Ovary (tissue), 9 donors: ENCODE measurements around the gene PXK. TPM values are rescaled to one million over a fixed set of nuclear protein-coding genes. Genes with fewer than 3 reads are reported as not detected.

Source experiments
- DNase-seq, 5 donors: peaks; one replicate each; pipeline ENCODE4 v3.0.0-alpha.2; 2019 to 2020
- H3K27ac ChIP-seq, 2 donors: fragments of 200-600 bp; one replicate each; pipeline versions ENCODE4 v1.5.1 to v1.8.0; 2019 to 2022
- H3K27me3 ChIP-seq: fragments of 200-600 bp; one replicate; pipeline ENCODE4 v1.8.0; 2022
- H3K36me3 ChIP-seq: fragments of 200-600 bp; sonication (generic); one replicate; pipeline ENCODE4 v1.5.1; 2019
- H3K4me1 ChIP-seq: one replicate; pipeline ENCODE4 v1.8.1; 2013; ENCODE audit warnings: mild to moderate bottlenecking, moderate library complexity; ENCODE audit not compliant: insufficient read depth
- H3K4me3 ChIP-seq: fragments of 200-600 bp; sonication (generic); one replicate; pipeline ENCODE4 v1.5.1; 2017
- H3K9me3 ChIP-seq, 2 donors: fragments of 200-600 bp in 1 of 2; sonication (generic) in 1 of 2; one replicate each; pipeline versions ENCODE4 v1.5.1 to v1.8.1; 2013 to 2019; ENCODE audit warnings: mild to moderate bottlenecking in 1 of 2, moderate library complexity in 1 of 2
- EP300 ChIP-seq: sonication (generic); formaldehyde crosslinking; IDR thresholded peaks from one replicate; pipeline ENCODE4 v1.6.1; 2017; ENCODE audit warnings: antibody characterized with exemption
- POLR2A ChIP-seq: fragments of 450-650 bp; IDR thresholded peaks from one replicate; pipeline ENCODE4 v1.6.1; 2017; ENCODE audit warnings: antibody characterized with exemption, mild to moderate bottlenecking, moderate library complexity
- WGBS, 3 donors: extraction: QIAGEN DNeasy Blood & Tissue Kit in 1 of 3; methylation state at CpG; one replicate each; pipeline versions ENCODE4 v1.1.5 to v1.1.7; 2013 to 2017; 5-methylcytosine and 5-hydroxymethylcytosine counted together
- intact Hi-C, 4 donors: fragments of 100-400 bp; cut with DNase I; formaldehyde crosslinking; loops; one replicate each; pipeline versions ENCODE4 v1.11.0 to v1.15.1; 2022 to 2023
- polyA plus RNA-seq, 2 donors: library from polyadenylated mRNA; stranded (reverse); fragments of 200-250 nt in 1 of 2; fragments of 350-450 nt in 1 of 2; fragmentation: Illumina TruSeq in 1 of 2; extraction: RNeasy Lipid Tissue Mini Kit (QIAGEN cat#74804) in 1 of 2; gene quantifications; one replicate each; pipeline ENCODE4 v1.2.3, GENCODE V29; 2013 to 2014
- total RNA-seq, 7 donors: library from RNA; depleted of rRNA in 2 of 7; stranded (reverse); fragments of >200 nt in 2 of 7; fragmentation: NEBNext Ultra II Directional in 3 of 7; extraction: Animal tissue kit (Norgen Biotek cat#: 25700) in 3 of 7; gene quantifications; one replicate each; pipeline versions ENCODE4 v1.1.0 to v1.2.4, GENCODE V29; 2016 to 2023
- TF ChIP-seq, protein P1 (sequence below), 3 donors: fragments of 450-650 bp in 2 of 3; fragments of 200-600 bp in 1 of 3; IDR thresholded peaks; one replicate each; pipeline versions ENCODE4 v1.5.1 to v1.8.0; 2016 to 2022; ENCODE audit warnings: antibody characterized with exemption in 3 of 3, mild to moderate bottlenecking in 1 of 3
- donor health status: DM: no; HTN: no; CAD: no; lungs with moderate emphysema.
- donor health status: DM: no; HTN: no; CAD: no.
- donor health status: Bipolar disorder and iron deficiency.
- donor health status: DM: yes; HTN: yes; CAD: no.
- donor health status: DM: no; HTN: no; CAD: no.
- donor health status: DM: yes; HTN: yes; CAD: no.

Gene PXK
- total and polyA plus RNA-seq, 9 donors, result 17.2 to 42.0 (median 25.9) TPM

DNA sequence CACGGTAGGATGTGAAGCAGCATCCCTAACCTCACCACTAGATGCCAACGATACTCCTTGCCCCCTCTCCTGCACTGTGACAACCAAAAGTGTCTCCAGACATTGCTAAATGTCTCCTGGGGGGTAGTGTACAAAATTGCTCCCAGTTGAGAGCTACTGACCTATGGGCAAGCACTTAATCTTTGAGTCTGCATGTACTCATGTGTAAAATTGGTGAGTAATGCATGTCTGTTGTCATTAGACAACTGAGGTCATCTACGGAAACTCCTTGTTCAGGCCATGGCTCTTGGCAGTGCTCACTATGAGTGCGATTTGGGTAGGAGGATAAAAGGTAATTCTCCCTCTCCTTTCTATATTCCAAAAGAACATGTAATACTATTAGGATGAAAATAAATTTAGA is 71.7 kb downstream of the PXK start:
- Histone ChIP-seq H3K36me3 (no peaks in the 10 kb centered on the region), H3K4me3 (no peak overlapping the region), H3K27me3 (no peaks in the 10 kb centered on the region), H3K4me1 (no peaks in the 10 kb centered on the region), H3K27ac (no peak overlapping the region), H3K9me3 (no peaks in the 10 kb centered on the region)
- TF ChIP-seq EP300 (no peak), POLR2A (no peak)
- TF ChIP-seq, protein P1, sequence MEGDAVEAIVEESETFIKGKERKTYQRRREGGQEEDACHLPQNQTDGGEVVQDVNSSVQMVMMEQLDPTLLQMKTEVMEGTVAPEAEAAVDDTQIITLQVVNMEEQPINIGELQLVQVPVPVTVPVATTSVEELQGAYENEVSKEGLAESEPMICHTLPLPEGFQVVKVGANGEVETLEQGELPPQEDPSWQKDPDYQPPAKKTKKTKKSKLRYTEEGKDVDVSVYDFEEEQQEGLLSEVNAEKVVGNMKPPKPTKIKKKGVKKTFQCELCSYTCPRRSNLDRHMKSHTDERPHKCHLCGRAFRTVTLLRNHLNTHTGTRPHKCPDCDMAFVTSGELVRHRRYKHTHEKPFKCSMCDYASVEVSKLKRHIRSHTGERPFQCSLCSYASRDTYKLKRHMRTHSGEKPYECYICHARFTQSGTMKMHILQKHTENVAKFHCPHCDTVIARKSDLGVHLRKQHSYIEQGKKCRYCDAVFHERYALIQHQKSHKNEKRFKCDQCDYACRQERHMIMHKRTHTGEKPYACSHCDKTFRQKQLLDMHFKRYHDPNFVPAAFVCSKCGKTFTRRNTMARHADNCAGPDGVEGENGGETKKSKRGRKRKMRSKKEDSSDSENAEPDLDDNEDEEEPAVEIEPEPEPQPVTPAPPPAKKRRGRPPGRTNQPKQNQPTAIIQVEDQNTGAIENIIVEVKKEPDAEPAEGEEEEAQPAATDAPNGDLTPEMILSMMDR (IDR thresholded peaks at IDR 0.05), result no peak
- intact Hi-C loops, result no loop called here
- WGBS, 3 donors, result 66 to 73% (median 73%) methylated on average over 4 of the region's 4 CpGs
- no peak for DNase-seq

DNA sequence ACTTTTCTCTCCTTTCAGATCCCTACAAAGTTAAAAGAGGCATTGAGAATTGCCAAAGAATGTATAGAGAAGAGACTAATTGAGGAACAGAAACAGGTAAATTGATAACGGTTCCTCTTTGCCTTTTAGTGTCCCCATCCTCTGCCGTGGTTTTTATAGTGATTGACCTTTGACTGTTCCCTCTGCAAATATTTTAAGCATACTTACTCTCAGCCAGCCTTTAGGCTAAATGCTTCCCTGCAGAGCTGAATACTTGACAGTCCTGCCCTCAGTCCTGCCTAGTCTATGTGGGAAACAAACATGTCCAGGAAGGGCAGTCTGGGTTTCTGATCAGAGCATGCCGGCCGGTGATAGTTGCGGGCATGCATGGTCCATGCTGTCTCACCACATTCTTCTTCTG is 76.2 kb downstream of the PXK start:
- no peak for DNase-seq
- no peak overlapping the region for H3K27ac ChIP-seq
- no peaks in the 10 kb centered on the region for H3K36me3 ChIP-seq
- TF ChIP-seq POLR2A (no peak), EP300 (no peak)
- TF ChIP-seq, protein P1 (IDR thresholded peaks at IDR 0.05), result no peak
- H3K27me3 ChIP-seq, result no peaks in the 10 kb centered on the region
- intact Hi-C loops, result no loop called here
- H3K4me3 ChIP-seq, result no peak overlapping the region
- H3K4me1 ChIP-seq, result no peaks in the 10 kb centered on the region
- H3K9me3 ChIP-seq, result no peaks in the 10 kb centered on the region
- 81 to 84% (median 82%) methylated on average over 5 of the region's 5 CpGs for WGBS, 3 donors

DNA sequence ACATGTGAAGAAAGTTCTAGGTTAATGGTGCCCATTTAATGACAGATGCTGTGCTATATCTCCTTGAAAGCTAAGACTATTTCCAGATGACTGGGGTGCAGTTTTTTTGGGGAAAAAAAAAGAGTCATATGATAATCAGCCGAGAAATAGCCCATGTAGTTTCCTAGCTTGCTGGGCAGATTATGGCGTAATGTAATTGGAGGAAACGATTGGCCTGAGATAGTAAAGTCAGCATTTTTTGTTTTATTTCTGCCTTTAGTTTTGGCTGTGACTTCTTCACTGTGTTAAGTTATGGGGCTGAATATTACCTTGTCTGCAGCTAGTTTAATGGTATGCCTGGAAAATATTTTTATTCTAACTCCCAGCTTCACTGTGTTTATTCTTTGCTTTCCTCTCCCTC is 77.0 kb downstream of the PXK start:
- Histone ChIP-seq H3K27ac (no peak overlapping the region), H3K4me3 (no peak overlapping the region), H3K4me1 (peaks cover 2% of the 10 kb centered on the region), H3K36me3 (no peaks in the 10 kb centered on the region), H3K9me3 (no peaks in the 10 kb centered on the region), H3K27me3 (no peaks in the 10 kb centered on the region)
- WGBS, 3 donors, result 64 to 74% (median 67%) methylated on average over 3 of the region's 3 CpGs
- DNase-seq, result no peak
- intact Hi-C loops, result loop anchor here in 3 of 4 donors (5.0 to 10.0 kb wide), 4 partner anchors 75 to 225 kb away; partner anchors contain the start of genes KCTD6 (in 1 of the 3) and PXK (in 1 of the 3)
- TF ChIP-seq POLR2A, result no peak
- no peak for TF ChIP-seq EP300
- TF ChIP-seq, protein P1 (IDR thresholded peaks at IDR 0.05), result no peak

DNA sequence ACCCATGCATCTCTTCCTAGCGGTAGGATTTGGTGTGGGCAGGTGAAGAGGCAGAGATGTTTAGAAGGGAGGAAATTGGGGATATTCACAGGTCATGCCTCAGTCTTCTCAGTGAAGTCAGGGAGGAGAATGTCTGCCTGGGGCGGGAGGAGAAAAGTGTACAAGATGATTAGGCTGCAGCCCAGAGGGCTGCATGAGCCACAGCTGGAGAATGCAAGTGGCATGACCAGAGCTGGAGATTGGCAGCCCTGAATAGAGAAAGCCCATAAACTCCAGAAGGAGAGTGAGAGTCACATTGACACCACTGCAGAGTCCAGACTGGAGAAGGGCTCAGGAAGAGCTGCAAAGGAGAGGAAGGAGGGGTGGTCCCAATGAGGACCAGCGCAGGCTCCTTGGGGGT is 78.3 kb downstream of the PXK start:
- WGBS, 3 donors, result 94 to 99% (median 98%) methylated on average over 3 of the region's 3 CpGs
- H3K36me3 ChIP-seq, result no peaks in the 10 kb centered on the region
- DNase-seq, result no peak

More for the DNA sequence above, 78.3 kb downstream of the PXK start:
- no peak overlapping the region for H3K4me3 ChIP-seq
- TF ChIP-seq EP300, result no peak
- H3K9me3 ChIP-seq, result no peaks in the 10 kb centered on the region
- no peak overlapping the region for H3K27ac ChIP-seq
- H3K4me1 ChIP-seq, result peaks cover 2% of the 10 kb centered on the region
- H3K27me3 ChIP-seq, result no peaks in the 10 kb centered on the region
- intact Hi-C loops, result loop anchor here in 3 of 4 donors (5.0 to 10.0 kb wide), 4 partner anchors 76 to 226 kb away; partner anchors contain the start of genes KCTD6 (in 1 of the 3) and PXK (in 1 of the 3)
